Raji (cell line): ENCODE measurements around the gene ARF1.
A peak's percentile ranks its signal among the peaks of the same experiment; 100 is the strongest.

Experiments
- POLR2A ChIP-seq: IDR thresholded peaks from 2 replicates; pipeline ENCODE4 v1.6.1; 2011; ENCODE audit warnings: low read depth, low read length, control low read depth; ENCODE audit not compliant: insufficient read depth

Gene ARF1

DNA sequence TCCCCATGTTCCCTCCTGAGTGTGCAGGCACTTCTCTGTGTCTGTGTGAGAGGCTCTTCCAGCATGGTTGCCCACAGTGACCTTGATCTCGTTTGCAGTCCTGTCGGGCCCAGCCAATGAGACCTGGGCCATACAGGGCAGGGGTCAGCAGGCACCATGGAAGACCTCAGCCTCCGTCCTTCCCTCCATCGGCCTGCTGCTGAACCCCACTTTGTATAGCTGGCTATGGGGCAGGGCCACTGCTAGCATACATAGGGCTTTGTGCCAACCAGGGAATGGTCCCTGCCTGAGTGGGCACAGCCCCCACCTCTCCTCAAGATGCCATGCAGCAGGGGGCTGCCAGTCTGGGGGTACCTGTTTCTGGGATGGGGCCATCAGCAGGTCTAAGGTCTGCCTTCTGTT, 16.8 kb downstream of the ARF1 start:
- TF ChIP-seq POLR2A: no peak

DNA sequence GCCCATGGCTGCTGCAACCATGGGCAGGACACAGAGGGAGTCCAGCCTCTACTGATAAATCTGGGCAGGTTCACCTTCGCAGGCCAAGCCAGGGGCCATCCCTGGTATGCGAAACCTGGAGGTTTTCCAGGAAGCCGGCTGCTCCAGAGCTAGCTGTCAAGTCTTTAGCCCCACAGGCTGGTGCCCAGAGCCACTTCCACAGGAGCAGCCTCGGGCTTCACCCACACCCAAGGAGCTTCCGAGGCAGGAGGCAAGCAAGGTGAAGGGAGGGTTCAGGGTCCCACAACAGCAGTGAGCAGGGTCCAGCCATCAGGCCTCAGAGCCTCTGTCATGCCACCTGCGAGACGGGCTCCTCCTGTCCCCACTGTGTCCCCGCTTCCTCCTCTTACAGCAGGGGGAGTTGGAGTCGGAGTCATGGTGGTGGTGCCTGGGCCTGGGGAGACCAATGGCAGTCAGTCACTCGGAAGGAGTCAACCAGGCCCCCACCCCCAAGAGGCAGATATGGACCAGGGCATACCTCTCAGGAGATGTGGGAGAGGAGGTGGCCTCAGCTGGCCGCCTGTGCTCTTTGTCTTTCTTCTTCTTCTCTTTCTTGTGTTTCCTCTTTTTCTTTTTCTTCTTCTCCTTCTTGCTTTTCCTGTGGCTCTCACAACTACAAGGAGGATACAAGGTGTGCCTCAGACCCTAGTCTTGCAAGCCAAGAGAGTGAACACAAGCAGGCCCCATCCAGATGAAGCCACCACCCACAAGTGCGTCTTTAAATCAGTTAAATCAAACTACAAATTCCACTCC, 18.5 kb downstream of the ARF1 start:
- TF ChIP-seq POLR2A: no peak

DNA sequence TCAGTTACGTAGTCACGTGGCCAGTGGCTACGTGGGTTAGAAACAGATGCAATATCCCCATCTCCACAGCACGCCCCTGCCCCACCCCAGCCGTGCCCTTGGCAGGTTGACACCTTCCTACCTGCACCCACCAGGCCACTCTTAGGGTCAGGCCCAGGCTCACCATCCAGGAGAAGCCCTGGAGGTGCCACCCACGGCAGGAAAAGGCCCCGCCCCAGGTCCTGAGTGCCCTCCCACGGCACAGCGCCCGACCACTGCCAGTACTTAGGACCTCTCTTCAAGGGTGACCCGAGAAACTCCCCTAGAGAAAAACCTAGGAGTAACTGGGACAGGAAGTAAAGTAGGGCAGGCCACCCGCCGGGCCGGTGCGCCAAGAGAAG, 19.1 kb downstream of the ARF1 start:
- no peak for TF ChIP-seq POLR2A

DNA sequence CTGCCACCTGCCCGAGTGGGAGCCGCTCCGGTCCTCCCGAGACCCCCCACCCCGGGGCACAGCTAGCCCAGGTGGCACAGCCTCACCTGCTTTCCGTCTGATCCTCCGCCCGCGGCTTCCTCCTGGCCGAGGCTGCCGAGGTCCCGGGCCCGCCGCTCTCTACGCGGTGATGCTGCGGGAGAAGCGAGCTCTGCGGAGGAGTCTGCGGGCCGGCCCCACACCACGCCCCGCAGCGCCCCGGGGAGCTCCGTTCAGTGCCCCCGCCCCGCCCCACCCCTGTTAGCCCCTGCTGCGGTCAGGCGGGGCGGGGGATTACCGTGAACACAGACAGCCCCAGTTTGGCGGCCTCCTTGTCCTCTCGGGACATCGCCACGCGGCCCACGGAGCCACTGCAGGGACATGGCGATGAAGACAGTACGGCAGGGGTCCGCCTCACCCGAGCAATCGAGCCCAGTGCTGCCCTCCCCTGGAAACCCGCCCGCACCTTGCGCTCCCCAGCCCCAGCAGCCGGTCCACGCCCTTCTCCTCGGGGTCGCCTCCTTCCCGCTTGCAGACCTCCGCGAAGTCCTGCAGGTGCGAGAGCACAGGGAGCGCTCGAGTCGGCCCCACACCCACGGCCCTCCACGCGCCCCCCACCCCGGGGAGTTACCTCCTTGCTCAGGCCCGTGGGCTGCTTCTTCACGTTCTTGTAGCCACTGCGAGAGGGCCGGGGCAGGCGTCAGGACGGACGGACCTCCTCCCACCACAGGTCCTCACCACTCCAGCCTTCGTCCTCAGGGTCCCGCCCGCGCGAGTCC, 19.7 kb downstream of the ARF1 start:
- TF ChIP-seq POLR2A: no peak

DNA sequence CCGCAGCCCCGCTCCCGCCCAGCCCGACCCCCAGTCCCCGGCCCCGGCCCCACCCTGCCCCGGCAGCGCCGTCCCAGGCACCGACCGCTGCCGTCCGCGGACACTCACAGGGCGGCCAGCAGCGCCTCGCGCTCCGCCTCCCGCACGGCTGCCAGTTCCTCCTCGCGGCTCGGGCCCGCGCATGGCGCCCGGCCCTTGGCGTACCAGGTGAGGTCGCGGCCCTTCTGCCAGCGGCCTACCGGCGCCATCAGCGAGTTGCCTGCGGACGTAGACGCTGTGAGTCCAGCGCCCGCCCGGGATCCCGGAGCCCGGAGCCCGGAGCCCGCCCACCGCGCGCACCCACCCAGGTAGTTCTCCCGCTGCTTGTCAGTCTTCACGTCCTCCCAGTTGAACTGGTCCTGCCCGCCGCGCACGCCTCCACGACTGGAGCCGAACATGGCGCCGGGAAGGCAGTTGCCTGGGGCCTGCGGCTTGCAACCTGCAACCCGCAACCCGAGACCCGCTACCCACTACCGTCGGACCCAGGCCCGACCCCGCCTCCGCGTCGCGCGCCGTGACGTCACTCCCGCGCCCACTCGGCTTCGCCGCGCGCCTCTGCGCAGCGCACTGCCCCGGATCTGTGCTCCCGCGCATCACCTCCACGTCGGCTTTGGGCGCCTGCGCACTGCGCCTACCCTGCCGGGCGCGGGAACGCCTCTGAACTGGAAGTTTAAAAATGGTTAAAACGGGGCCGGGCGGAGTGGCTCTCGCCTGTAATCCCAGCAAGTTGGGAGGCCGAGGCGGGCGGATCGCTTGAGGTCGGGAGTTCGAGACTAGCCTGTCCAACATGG, 20.5 kb downstream of the ARF1 start, which contains the start of gene C1orf35:
Gene C1orf35 (minus strand): TSS at position 535 of the 830 bp plus-strand sequence. CDS start 98 bp downstream, at position 437.
- TF ChIP-seq POLR2A: peak; percentile 84

DNA sequence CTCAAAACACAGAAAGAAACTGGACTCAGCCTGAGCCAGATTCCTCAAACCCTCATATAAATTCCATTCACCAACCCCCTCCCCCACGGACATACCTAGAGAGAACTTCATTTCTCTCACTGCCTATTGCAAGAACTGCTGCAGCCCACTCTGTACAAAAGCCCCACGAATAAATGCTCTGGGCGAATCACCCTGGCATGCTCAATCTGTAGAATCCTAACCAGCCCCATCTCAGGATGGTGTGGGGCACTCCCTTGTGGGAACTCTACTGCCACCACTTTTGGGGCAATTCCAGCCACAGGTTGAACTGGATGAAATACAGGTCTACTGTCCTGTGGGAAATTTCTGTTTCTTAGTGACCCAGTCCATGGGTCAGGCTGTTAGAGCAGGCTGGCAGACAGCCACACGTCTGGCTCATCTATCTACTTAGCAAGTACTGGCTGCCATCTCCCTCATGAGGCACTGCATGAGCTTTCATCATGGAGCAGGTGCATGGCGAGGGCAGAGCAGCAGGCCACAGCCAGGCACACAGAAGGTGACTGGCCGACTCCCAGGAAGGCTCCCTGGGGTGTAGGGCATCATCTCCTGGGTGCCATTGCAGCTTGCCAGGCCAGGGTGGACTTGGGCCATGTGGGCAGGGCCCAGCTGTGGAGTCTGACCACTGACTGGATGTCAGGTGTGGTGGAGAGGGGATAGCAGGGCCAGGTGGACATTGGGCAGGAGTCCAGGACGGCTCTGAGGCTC, 22.2 kb downstream of the ARF1 start:
- TF ChIP-seq POLR2A: 0 out of 2 replicates have a peak, but pooled peaks have one; percentile 27

DNA sequence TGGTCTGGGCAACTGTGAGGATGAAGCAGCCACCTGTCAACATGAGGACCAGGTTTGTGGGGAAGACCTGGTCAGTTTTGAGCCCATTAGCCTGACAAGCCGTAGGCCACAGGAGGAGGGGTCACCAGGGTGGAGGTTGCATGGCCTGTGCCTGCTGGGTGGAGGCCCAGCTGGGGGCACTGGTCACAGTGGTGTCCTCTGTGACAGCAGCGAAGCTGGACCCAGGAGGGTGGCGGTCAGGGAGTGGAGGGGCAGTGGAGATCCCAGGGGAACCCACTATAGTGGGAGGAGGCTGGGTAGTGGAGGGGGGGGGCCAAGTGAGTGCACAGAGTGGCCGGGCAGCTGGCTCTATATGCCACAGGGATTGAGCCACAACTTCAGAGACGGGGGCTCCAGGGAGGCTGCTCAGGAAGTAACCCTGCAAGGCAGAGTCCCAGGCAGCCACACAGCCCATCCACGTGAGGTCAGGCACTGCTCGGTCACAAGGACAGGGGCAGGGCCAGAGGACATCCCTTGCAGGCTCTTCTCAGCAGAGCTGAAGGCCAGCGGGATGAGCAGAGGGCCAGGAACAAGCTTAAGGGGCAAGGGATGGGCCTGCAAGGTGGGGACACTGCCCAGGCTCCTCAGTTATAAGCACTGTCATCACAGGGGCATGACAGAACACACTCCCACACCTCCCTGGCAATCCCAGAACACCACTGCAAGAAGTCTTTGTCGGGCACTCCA, 22.9 kb downstream of the ARF1 start:
- TF ChIP-seq POLR2A: no peak

DNA sequence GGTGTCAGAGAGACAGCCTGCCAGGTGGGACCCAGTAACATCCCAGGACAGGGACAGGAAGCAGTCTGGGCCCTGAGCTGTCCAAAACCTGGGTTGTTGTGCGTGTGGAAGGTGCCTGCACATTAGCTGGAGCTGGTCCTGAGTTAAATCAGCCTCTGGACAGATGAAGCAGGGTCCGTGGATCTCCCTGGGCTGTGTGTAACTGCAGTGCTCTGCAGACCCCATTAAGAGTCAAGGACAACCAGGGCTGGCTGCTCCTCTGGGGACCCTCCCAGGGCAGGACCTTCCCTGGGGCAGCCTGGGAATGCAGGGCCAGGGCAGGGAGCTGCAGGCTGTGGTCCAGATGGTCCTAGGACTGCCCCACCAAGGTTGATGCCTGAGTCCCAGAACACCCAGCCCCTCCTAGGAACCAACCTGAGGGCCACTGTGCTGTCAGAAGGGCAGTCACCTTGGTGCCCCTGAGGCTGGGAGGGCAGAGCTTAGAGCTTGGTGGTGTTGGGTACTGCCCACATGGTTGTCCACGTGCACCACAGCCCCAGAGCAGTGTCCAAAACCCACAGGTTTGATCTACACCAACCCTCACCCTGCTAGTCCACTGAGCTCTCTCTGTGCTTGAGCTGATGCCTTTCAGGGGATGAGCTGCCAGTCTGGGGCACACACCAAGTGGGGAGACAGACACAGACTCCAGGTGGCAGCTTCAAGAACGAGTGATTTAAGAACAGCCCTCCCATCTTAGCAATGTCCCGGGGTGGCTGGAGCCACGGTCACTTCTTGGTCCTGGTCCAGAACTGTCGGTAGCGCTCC, 23.7 kb downstream of the ARF1 start:
- TF ChIP-seq POLR2A: no peak

DNA sequence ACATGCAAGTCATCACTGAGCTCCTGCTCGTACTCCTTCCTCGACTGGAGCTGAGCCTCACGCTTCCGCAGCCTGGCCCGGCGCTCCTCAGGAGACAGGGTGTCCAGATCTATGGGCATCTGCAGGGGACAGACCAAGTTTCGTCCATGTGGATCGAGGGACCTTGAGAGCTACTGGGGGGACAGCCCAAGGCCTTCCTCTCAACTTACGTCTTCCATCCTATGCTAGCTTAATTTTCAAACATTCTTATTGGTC, 24.2 kb downstream of the ARF1 start:
- TF ChIP-seq POLR2A: no peak

DNA sequence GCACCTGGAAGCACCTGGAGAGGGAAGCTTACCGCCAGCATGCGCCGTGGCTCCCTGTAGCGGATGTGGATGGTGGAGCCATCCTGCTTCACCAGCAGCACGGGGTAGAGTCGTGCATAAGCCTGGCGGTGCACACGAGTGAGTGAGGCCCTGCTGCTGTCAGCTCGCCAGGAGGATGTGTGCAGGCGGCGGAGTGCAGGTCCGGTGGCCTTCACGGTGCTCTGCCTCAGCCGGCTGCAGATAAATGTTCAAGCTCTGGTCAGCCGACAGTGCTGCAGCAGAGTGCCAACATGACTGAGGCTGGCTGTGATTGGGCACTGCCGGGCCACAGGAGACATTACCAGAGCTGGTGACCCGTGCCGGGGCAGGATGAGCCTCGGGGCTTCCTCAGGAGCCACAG, 25.1 kb downstream of the ARF1 start:
- TF ChIP-seq POLR2A: no peak

DNA sequence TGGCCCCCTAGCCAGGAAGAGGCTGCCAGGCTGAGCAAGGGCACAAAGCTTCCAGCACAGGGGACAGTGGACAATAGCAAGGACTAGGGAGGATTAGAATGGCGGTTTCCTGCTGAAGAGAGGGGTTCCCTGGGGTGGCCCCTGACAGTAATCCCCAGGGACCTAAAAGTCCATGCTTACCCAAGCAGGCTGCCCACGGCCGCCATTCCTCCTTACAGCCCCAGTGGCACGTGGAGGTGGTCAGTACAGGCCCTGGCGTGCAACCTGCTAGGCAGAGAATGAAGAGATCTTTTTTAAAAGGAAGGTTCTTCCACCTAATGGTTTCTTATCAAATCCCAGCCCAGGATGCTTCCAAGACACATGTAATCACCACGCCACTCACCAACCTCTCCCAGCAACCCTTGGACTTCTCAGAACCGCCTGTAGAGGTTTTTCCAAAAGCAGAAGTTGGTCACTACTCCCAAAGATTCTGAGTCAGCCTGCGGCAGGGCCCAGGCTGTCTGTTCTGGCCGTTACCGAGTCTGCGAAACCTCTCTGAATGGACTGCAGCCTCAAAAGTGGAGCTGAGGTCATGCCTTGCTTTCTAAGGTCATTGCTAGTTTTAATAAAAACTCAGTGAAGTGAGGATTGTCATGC, 25.7 kb downstream of the ARF1 start:
- no peak for TF ChIP-seq POLR2A

DNA sequence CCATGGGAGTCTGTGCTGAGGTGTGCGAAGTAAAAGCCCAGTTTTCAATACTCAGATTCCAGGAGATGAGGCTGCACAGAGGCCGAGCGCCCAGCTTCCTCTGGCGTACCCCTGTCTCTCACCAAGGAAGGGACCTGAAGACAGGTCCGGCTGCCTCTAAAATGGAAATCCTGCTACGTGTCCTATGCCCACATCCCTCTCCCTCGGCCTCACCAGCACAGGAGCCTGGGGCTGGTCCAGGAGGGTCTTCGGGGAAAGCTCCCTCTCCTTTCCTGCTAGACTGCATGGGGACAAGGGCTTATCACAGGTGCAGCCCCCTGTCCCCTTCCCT, 26.2 kb downstream of the ARF1 start:
- TF ChIP-seq POLR2A: no peak
